GM21576 (cell line): Measurements from ENCODE around the gene ANO1.

Experiments used
- ATAC-seq: cut with Tn5 transposase; IDR thresholded peaks from one replicate; pipeline ENCODE4 v1.9.1; 2021; ENCODE audit warnings: mild to moderate bottlenecking, moderate library complexity; ENCODE audit not compliant: unreplicated experiment

Gene ANO1

GRCh38 chr11:70156291-70157037, 78.3 kb downstream of the ANO1 start:
- no peak for ATAC-seq

- ATAC-seq = no peak
Observed at GRCh38 chr11:70158201-70158600, 80.1 kb downstream of the ANO1 start.

DNA sequence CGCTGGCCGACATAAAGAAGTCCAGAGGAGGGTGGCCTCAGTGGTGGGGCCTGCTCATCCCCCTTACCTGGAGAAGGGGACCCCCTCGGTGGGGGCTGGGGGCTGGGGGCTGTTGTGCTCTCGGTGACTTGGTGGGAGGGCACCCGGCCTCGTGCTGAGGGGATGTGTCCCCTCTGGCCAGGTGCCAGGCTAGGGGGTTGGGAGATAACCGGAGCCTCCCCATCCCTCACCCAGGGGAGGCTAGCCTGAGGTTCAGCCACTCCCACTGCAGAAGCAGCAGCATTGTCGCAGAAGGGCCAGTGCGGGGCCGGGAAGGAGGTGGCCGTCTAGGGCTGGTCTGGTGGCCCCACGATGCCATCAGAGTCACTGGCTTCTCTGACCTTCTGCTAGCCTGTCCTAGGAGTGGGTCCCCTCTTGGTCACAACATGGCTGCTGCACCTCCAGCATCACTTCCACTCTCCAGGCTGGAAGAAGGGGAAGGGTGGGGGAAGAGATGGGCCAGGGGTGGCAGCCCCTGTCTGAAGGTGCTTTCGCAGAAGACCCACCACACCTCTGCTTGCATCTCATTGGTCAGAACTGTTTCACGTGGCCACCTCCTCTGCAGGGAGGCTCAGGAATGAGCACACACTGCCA, 80.8 kb downstream of the ANO1 start:
- ATAC-seq = no peak

DNA sequence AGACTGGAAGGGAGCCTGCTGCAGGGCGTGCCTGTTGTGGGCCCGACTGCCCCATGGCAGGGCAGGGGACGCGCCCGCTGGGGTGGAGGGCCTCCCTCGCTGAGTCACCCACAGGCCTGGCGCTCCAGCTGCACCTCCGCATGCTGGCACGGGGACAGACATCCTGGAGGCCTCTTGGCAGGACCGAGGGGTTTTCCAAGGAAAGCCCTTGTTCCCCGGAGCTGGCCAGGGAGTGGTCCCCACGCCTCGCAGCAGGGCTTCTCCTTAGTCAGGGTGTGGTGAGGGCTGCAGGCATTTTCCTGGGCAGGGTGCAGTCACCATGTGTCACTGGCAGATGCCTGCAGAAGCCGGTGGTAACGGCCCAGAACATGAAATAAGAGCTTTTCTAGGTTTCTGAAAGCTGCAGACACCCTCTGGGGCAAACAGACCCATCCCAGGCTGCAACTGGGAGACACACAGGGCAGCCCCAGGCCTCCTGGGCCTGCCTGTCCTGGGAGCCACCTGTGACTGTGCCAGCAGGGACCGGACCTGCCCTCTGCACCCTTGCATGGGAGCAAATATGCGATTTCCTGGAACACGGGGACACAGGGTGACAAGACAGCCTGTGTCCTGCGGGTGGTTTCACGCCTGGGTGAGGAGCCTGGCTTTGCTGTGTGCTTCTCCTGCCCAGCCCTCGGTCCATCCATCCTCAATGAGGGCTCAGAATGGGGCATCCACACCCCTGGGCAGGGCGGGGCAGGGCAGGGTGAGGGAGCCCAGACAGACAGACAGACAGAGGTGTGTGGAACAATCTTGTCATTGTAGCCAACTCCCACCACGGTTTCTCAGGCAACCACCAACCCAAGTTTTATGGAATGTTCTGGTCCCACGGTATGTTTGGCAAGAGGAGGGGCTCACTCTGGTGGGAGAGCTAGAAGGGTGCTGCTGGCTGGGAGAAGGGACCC, 81.8 kb downstream of the ANO1 start:
- ATAC-seq = no peak

- ATAC-seq = no peak
Observed at GRCh38 chr11:70161043-70161625, 83.0 kb downstream of the ANO1 start.

- ATAC-seq = no peak
Observed at GRCh38 chr11:70164705-70165104, 86.6 kb downstream of the ANO1 start.

GRCh38 chr11:70167120-70167519, 89.0 kb downstream of the ANO1 start:
- no peak for ATAC-seq

GRCh38 chr11:70167723-70168404, 89.7 kb downstream of the ANO1 start:
- no peak for ATAC-seq

- ATAC-seq = no peak
Observed at GRCh38 chr11:70168405-70168754, 90.3 kb downstream of the ANO1 start.

GRCh38 chr11:70169127-70169526, 91.0 kb downstream of the ANO1 start:
- no peak for ATAC-seq

DNA sequence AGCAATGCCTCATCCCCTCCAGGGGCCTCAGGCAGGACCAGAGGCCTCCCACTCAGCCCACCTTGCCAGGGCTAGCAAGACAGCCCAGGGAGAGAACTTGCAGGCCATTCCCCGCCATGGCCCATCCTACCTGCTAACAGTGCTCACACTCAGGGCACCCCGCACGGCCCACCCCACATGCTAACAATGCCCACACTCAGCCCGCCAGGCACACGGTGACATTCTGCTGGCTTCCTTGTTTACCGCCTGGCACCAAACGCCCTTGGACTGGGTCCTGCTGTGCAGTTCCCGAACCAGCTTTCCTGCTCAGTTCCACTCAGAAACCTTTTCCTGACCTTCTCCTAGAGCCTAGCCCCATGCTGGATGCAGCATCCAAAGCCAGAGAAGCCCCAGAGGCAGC, 91.5 kb downstream of the ANO1 start:
- no peak for ATAC-seq

- no peak for ATAC-seq
Observed at GRCh38 chr11:70170596-70171210, 92.6 kb downstream of the ANO1 start.

DNA sequence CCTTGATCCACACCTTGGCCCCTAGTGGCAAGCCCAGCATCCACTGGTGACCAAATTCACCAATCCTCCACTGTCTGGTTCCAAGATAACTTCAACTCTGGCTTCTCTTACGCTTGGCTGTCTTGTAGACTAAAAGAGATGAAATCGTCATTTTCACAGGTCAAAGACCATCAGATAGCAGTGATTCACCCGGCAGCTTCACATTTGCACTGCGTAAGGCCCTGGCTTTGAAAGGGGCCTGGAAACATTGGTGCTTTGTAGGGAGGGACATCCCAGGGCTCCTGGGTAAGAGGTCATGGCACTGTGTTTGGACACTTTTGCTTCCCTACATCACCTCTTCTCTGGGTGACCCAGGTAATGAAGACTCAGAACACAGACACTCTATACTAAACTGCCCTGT, 94.9 kb downstream of the ANO1 start:
- ATAC-seq = no peak

DNA sequence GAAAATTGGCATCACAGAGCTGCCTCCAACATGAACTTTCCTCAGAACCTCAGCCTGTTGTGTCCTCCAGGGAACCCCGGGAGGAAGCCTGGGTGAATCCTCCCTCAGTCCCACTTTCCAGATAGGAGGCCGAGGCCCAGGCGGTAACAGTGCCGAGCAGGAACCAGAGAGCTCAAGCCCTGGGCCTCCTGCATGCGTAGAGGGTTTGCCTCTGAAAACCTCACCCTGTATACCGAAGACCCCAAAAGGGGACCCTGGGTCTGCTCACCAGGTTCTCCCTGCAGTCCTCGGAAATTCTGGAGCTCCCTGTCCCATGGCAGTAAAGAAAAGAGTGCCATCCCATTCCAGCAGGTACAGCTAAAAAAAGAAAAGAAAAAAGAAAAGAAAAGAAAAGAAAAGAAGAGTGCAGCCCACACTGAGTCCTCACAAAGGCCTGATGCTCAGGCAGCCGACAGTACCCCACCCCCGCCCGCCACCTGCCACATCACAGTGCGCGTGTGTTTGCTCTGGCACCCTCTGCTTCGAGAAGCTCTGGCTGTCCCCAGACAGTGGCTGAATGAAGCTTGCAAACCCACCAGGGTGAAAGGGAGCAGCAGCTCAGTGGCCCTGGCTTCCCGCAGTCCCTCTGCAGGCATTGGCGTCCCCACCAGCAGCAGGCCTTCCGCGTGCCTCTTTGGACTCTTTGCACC, 96.6 kb downstream of the ANO1 start:
- no peak for ATAC-seq

DNA sequence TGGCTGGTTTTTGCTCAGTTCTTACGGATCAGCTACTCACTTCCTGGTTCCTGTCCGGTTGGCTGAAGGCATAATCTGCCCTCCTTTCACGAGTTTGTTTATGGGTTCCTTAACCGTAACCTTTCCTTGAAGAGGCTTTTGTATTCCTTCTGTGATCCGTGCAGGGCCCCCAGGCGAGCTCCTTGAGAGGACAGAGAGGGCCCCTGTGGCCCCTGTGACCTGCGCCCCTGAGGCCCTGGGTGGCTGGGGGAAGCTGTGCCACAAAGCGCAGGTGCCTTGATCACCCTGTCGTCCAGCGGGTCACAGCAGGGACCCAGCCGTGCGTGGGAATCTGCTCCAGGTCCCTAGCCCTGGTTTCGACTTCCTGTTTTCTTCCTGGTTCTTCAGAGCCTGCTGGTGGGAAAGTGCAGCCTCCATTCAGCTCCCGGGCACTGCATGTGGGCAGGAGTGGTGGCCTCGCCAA, 97.2 kb downstream of the ANO1 start:
- ATAC-seq = no peak

- ATAC-seq = no peak
Observed at GRCh38 chr11:70176940-70177689, 99.0 kb downstream of the ANO1 start.

GRCh38 chr11:70180906-70181305, 102.8 kb downstream of the ANO1 start:
- no peak for ATAC-seq

DNA sequence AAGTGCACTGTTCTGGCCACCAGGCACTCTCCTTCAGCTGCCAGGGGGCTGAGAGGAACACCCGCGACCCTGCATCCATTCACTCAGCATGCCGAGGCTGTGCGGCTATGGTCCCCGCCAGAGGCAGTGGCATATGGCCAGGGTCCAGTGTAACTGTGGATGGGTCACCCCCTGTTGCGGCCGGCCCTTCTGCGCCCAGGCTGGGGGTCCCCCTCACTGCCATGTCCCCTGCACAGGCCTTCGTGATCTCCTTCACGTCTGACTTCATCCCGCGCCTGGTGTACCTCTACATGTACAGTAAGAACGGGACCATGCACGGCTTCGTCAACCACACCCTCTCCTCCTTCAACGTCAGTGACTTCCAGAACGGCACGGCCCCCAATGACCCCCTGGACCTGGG, 104.1 kb downstream of the ANO1 start:
- ATAC-seq = no peak

DNA sequence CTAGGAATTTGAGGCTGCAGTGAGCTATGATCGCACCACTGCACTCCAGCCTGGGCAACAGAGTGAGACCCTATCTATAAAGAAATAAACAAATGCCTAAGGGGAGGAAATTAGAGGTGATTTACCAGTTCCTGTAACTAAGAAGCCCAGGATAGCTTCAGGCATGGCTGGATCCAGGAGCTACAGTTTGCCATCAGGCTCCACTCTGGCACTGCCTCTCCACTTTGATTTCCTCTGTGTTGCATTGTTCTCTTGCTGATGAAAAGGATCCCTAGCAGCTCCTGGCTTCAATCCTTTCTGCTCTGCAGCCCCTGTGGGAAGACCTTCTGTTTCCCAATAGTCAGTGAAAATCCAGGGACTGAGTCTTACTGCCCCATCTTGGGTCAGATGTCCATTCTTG, 104.9 kb downstream of the ANO1 start:
- no peak for ATAC-seq
